ENCODE measurements around the gene SEMA6A. TPM values are rescaled to one million over a fixed set of nuclear protein-coding genes. Genes with fewer than 3 reads are reported as not detected.

Gene SEMA6A
- total RNA-seq, 6 experiments from 2014 or later = 4.5 to 12.0 (median 8.4) TPM

DNA sequence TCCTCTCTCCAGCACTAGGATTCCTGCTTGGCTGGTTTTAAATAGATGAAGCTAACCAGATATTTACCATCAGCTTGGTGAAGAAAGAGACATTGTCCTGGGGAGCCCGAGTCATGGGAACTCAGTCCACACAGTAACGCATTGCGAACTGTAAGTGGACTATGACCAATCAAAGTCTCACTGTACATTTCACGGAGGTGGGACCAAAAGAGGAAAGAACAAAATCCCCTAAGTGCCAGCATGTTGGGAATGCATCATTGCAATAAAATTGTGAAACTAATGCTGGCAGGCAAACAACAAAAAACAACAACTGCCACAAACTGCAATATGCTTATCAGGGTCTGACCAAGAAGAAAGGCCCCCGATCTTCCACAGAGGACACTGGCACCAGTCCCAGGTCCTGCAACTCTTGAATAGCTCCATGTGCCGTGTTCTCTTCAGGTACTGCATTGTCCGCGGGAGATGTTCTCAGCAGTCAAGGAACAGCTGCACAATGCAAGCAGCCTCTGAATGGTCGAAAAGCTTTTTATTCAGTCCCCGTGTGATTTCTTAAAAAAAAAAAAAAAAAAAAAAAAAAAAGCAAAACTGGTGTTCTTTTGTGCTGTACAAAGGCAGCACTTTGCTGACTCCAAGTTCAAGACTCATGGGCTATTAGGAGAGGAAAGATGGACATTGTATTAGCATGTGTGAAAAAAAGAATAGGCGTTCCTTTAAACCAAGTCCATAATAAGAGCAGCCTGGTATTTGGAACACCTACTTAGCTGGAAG, 38.1 kb downstream of the SEMA6A start:
- whole genome bisulfite sequencing (ENCODE audit: insufficient coverage, low coverage, low lambda C conversion rate, missing lambda C conversion rate) = 54% methylated on average over 10 of the region's 11 CpGs
- ATAC-seq (no peak), DNase-seq (no peak)
- Histone ChIP-seq H3K9me3 (no peaks in the 10 kb centered on the region), H3K4me1 (no peaks in the 10 kb centered on the region), H3K36me3 (no peaks in the 10 kb centered on the region), H3K27ac (no peak overlapping the region), H3K27me3 (no peaks in the 10 kb centered on the region), H3K4me3 (no peak overlapping the region)
- intact Hi-C loops (cut with DNase I) = no loop called here
- no peak for TF ChIP-seq POLR2A (IDR thresholded peaks at IDR 0.05)
- TF ChIP-seq, protein P1, sequence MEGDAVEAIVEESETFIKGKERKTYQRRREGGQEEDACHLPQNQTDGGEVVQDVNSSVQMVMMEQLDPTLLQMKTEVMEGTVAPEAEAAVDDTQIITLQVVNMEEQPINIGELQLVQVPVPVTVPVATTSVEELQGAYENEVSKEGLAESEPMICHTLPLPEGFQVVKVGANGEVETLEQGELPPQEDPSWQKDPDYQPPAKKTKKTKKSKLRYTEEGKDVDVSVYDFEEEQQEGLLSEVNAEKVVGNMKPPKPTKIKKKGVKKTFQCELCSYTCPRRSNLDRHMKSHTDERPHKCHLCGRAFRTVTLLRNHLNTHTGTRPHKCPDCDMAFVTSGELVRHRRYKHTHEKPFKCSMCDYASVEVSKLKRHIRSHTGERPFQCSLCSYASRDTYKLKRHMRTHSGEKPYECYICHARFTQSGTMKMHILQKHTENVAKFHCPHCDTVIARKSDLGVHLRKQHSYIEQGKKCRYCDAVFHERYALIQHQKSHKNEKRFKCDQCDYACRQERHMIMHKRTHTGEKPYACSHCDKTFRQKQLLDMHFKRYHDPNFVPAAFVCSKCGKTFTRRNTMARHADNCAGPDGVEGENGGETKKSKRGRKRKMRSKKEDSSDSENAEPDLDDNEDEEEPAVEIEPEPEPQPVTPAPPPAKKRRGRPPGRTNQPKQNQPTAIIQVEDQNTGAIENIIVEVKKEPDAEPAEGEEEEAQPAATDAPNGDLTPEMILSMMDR (IDR thresholded peaks at IDR 0.05) = no peak

DNA sequence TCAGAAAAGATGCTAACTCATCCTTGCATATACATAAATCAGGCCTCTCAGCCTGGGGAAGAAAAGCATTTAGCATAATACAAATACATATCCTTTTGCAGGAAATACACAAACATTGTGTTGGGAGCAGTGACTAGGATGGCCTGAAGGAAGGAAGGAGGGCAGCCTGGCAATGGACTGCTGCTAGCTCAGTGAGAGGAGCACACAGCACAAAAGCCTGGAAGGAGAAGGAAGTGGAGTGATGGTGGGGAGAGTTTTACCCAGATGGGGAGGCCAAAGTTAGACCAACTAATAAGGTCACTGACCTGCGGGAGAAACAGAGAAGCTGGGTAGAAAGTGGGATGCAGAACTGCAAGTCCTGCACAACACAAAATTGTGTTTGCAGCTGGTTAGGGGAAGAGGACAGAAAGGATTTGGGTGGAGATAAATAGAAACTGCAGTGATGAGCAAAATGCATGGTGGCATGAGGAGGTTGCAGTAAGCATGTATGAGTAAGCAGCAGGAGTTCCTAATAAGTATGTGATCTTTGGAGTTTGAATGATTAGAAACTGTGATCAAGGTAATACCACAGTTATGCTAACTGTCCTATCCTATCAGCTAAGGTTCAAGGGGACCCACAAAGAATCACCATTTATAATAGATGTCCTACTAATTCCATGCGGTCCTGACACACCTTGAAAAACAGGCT, 39.5 kb downstream of the SEMA6A start:
- intact Hi-C loops (cut with DNase I) = no loop called here

DNA sequence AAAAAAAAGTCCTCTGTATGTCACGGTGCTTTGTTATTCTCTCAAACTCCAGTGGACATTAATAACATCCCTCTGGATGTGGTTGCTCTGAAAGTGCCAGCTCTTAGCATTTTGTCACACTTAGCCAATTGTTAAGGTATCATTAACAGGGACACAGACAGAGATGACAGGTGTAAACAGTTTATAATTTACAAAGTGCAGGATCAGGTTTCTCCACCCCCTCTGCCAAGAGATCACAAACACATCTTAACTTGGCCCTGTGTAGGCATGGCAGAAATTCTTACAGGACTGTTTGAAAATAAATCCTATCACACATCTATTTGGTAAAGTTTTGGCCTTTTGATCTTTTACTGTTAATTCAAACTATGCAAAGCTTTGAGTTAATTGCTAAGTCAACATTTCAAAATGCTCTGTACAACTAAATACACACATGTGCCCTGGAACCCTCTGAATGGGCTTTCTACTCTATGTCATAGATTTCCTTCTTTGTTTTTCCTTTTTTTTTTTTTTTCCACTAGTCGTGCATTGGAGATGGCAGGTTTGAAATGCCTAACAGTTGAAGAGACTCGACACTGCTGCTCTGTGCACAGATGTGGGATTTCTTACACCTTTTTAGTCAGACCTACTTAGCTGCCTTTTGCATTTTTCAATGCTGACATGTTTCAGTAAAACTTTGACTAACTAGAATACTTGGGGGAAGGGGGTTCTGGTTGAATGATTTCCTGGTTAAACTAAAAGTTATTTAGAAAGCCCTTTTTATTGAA, 41.7 kb downstream of the SEMA6A start:
- DNase-seq (no peak), ATAC-seq (peak in 2 of 4 donors; percentile 40 to 42)
- H3K27ac ChIP-seq = no peak overlapping the region
- no peaks in the 10 kb centered on the region for H3K9me3 ChIP-seq
- intact Hi-C loops (cut with DNase I) = no loop called here
- no peaks in the 10 kb centered on the region for H3K36me3 ChIP-seq
- peaks cover 0 to 4% (median 0%) of the 10 kb centered on the region in 4 donors for H3K4me1 ChIP-seq
- TF ChIP-seq, protein P1 (IDR thresholded peaks at IDR 0.05) = no peak
- TF ChIP-seq POLR2A (IDR thresholded peaks at IDR 0.05) = no peak
- no peak overlapping the region for H3K4me3 ChIP-seq
- H3K27me3 ChIP-seq = no peaks in the 10 kb centered on the region
- 41% methylated on average over 3 of the region's 3 CpGs for WGBS (ENCODE audit: insufficient coverage, low coverage, low lambda C conversion rate, missing lambda C conversion rate)

More for the DNA sequence above, 39.5 kb downstream of the SEMA6A start:
- H3K36me3 ChIP-seq = no peaks in the 10 kb centered on the region
- WGBS (ENCODE audit: insufficient coverage, low coverage, low lambda C conversion rate, missing lambda C conversion rate) = 68% methylated on average over 2 of the region's 2 CpGs
- H3K27me3 ChIP-seq = no peaks in the 10 kb centered on the region
- no peak overlapping the region for H3K4me3 ChIP-seq
- no peak for DNase-seq
- TF ChIP-seq, protein P1 (IDR thresholded peaks at IDR 0.05) = no peak
- TF ChIP-seq POLR2A (IDR thresholded peaks at IDR 0.05) = no peak
- H3K9me3 ChIP-seq = no peaks in the 10 kb centered on the region
- ATAC-seq = peak; percentile 25 to 77 (median 50)
- H3K27ac ChIP-seq = no peak overlapping the region
- no peaks in the 10 kb centered on the region for H3K4me1 ChIP-seq

DNA sequence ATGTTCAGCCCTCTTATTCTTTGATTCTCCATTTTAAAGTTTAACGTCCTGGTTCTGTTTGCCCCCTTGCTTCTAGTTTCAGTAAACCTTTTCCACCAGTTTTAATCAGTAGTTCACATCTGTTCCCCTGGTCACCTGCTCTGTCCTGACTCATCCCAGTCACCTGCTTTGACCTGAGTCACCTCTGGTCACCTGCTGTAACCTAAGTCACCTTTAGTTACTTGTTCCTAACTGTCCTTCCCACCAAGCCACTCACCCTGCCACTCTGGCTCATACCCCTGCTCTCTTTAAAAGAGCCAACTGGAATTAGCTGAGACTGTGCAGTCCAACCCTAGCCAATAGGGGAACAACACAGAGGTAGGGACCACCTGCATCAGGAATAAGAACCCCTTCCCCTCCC, 43.0 kb downstream of the SEMA6A start:
- no peaks in the 10 kb centered on the region for H3K27me3 ChIP-seq
- 40% methylated on average over 1 of the region's 1 CpG for WGBS (ENCODE audit: insufficient coverage, low coverage, low lambda C conversion rate, missing lambda C conversion rate)
- H3K4me1 ChIP-seq = peaks cover 0 to 17% (median 3%) of the 10 kb centered on the region in 4 donors
- no peaks in the 10 kb centered on the region for H3K9me3 ChIP-seq
- TF ChIP-seq POLR2A (IDR thresholded peaks at IDR 0.05) = no peak
- TF ChIP-seq, protein P1 (IDR thresholded peaks at IDR 0.05) = no peak
- no peaks in the 10 kb centered on the region for H3K36me3 ChIP-seq
- no peak overlapping the region for H3K4me3 ChIP-seq
- ATAC-seq (no peak), DNase-seq (no peak)
- no peak overlapping the region for H3K27ac ChIP-seq
- intact Hi-C loops (cut with DNase I) = no loop called here

Data from right lobe of liver (tissue), 6 donors.